HG03159 (cell line): Measurements from ENCODE around the gene SCTR.
A peak's percentile ranks its signal among the peaks of the same experiment; 100 is the strongest.

Source experiments
- ATAC-seq: cut with Tn5 transposase; IDR thresholded peaks from one replicate; pipeline ENCODE4 v1.9.1; 2021; ENCODE audit warnings: mild to moderate bottlenecking, moderate library complexity; ENCODE audit not compliant: unreplicated experiment

SCTR gene

GRCh38 chr2:119488245-119489214 is 35.8 kb downstream of the SCTR start:
- peak; percentile 15 for ATAC-seq

DNA sequence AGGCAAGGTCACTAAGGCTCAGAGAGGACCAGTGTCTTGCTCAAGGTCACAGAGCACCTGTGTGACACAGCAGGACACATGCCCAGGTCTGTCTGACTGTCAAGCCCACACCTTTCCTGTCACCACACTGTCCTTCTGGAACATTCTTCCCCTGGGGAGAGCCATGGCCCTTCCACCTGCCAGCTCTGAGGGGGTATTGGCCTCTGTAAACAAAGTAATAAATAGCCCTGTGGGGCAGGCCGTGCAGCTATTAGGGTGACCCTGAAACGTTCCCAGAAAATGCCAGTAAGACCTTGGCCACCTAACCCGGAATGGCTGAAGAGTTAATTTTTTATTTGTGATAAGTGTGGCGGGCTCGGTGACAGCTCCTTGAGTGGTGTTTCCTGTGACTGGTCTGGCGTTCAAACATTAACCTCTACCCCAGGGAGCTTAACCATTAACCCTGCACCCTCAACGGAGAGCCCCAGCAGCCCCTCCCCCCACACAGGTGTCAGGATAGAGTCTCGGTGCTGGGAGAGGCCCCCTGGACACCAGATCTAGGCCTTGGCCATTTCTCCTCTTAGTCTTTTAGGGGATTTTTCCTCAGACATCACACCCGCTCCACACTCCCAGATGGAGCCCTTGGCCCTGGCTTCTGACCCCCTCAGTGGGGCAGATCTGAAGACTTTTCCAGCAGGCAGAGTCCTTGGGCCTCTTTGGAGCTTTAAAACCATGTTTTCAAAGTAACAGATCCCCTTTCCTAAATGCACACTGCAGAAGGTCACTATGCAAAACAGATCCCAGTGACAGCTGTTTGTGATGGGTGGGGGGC is 36.6 kb downstream of the SCTR start:
- peak; percentile 91 for ATAC-seq

DNA sequence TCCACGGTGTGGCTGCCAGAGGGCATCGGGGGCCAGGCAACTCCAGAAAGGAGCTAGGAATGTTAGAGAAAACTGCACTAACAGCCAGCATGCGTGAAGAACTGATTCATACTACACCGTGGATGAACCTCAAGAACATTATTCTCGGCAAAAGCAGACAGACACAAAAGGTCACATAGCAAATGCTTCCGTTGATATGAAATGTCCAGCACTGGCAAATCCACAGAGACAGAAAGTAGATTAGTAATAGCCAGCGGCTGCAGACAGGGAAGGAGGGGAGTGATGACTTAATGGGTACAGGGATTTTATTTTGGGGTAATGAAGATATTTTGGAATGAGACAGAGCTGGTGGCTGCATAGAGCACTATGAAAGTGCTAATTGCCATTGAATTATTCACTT is 37.4 kb downstream of the SCTR start:
- no peak for ATAC-seq

DNA sequence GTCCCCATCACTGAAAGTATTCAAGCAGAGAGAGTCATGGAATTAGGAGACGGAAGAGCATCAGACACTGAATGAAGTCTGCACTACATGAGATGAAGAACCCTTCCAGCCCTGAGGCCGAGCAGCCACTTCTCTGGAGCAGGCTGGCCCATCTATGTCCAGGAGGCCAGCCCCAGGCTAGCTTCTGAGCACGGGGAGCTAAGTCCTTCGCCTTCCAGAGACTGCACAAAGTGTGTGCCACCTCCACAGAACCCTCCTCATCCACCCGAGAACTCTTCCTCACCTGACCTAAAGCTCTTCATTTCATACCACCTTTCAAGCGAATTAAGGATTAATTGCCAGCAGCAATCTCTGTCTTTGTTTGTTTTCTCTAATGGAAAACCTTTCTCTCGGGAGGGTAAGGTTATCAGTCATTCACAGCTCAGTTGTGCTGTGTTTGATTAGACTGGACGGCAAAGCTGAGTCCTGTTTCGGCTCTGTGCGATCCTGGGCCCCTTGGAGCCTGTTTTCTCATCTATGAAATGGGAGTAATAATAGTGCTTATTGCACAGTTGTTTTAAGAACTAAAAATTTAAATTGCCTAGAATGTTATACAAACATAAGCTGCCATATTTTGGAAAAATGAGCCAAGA is 38.0 kb downstream of the SCTR start:
- no peak for ATAC-seq

GRCh38 chr2:119485336-119486110 is 38.8 kb downstream of the SCTR start:
- ATAC-seq, result no peak

- ATAC-seq, result no peak
Observed at GRCh38 chr2:119484834-119485233, 39.4 kb downstream of the SCTR start.

DNA sequence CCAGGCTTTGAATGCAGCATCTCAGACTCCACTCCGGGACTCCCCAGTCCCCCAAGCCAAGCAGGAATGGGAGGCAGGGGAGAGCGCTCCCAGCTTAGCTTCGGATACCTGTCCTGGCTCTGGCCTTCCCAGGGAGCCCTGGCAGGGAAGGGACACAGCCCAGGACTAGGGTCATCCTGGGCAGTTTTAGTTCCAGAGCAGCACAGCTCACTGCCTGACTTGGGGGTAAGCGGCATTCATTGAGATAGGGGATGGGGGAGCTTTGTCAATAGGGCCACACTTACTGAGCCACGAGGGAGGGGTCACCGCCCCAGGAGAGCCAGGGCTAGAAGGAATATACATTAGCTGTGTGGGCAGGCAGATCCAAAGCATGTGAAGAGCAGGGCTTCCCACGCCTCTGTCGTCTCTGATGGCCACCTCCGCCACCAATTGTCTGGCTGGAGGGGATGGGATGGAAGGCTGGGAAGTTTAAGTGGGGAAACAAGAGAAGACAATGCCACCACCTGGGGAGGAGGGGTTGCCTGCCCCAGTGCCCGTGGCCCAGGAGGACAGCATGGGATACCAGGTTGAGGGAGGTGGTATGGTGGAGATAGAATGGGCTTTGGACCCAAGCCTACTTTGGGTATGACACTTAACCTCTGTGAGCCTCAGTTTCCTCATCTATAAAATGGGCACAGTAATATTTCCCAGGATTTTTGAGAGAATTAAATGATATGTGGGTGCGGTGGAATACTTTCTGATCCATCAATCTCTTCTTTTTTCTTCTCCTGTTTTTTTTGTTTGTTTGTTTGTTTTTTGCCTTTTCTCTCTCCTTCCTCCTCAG is 40.2 kb downstream of the SCTR start:
- no peak for ATAC-seq

DNA sequence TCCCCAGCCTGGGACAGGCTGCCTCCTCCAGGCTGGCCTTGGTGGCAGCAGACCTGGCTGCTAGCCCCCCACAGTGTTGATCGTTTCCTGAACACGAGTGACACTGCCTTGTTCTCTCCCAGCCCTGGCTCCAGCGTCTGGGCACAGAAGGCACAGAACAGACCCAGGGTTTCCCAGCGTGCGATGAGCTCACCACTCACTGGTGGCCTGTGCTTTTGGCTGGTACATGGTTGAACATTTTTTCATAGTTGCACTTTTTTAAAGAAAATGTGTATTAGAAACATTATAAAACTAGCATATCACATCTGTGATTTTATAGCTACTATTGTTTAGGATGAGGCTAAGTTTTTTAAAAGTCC is 40.9 kb downstream of the SCTR start:
- ATAC-seq, result no peak

- no peak for ATAC-seq
Observed at GRCh38 chr2:119482481-119483394, 41.5 kb downstream of the SCTR start.

DNA sequence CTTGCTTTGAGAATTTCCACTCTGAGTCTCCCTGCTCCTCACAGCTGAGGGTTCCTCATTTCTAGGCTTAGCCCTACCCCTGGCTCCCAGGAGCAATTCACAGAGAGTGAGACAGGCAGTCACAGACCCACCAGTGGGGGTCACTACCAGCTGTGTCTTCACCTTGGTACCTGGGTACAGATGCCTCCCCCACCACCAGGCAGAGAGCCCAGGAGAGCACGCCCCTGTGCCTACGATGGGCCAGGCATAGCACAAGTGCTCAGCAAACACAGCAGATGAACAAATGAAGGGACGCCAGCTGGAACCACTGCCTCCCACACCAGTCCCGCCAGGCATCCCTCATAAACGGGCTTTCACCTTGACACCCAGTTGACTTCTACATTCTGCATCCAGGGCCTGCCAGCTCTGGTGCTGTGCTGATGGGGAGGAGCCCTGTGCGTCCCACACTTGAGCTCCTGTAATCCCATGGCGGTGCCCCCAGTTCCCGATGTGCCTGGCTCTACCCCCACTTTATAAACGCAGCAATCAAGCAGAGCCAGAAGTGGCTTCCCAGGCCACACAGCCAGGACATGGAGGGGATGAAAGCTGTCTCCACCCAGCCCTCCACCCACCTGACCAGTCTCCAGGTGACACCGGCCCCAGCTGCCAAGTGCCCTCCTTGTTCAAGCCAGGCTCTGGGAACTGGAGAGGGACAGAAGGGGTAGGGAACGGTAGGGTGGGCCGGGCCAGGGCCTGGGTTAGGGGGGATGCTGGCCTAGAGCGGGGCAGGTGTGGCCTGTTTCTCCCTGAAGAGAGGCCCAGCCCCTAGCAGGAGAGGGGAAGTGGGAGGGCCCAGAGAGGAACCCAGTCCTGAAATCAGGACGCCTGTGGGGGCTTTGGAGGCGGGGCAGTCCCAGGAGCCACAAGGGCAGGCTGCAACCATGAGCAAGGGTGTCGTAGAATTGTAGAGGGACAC is 42.5 kb downstream of the SCTR start:
- no peak for ATAC-seq

- no peak for ATAC-seq
Observed at GRCh38 chr2:119480718-119481142, 43.6 kb downstream of the SCTR start.

DNA sequence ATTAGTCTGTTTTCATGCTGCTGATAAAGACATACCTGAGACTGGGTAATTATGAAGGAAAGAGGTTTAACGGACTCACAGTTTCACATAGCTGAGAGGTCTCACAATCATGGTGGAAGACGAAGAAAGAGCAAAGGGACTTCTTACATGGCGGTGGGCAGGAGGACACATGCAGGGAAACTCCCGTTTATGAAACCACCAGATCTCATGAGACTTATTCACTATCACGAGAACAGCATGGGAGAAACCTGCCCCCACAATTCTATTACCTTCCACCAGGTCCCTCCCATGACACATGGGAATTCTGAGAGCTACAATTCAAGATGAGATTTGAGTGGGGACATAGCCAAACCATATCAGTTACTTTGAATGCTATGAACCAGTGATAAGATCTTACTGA is 44.1 kb downstream of the SCTR start:
- no peak for ATAC-seq

DNA sequence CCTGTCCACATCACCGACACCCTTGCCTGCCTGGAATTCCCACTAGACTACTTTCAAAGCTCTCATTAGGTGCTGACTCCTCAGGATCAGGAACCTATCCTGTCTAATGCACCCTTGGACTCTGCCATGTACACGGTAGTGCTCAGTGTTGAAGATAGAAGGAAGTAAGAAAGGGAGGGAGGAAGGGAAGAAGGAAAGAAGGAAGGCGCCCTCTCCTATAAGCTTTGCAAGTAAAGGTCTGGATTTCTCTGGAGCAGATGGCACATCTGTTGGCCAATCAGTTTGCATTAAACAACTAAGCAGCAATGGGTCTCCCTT is 45.3 kb downstream of the SCTR start:
- ATAC-seq, result no peak

DNA sequence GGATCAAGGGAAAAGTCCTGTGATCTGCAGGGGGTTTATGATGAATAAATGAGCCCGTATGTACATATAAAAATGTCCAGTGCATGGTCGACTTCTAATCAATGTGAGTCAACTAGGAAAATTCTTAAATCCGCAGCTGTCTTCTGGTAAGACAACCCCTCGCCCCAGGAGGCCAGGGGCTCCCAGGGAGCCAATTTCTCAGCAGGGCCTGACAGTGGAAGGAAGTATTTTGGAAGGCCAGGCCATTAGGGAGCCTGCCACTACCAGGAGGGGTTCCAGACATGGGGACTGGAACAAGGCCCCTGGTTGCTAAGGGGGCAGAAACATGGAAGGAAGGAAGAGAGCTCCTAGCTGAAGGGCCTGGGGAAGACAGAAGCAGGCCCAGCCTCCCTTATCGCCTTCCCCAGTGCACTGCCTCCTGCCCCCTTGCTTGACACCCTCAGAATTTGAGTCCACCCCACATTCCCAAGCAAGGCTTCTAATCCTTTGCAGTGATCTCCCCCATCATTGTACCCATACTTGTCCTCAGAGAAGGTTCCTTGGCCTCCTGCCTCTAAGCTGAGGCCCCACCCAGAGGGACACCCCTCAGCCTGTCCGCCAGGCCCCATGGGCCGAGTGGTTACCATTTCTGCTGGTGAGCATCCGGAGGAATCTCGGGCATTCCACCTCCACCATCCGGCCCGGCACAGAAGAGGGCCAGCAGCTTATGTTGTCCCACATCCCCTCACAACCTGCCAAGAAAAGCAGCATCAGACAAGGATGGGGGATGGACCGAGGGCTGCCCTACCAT is 45.9 kb downstream of the SCTR start:
- ATAC-seq, result no peak

- no peak for ATAC-seq
Observed at GRCh38 chr2:119477113-119477505, 47.2 kb downstream of the SCTR start.

DNA sequence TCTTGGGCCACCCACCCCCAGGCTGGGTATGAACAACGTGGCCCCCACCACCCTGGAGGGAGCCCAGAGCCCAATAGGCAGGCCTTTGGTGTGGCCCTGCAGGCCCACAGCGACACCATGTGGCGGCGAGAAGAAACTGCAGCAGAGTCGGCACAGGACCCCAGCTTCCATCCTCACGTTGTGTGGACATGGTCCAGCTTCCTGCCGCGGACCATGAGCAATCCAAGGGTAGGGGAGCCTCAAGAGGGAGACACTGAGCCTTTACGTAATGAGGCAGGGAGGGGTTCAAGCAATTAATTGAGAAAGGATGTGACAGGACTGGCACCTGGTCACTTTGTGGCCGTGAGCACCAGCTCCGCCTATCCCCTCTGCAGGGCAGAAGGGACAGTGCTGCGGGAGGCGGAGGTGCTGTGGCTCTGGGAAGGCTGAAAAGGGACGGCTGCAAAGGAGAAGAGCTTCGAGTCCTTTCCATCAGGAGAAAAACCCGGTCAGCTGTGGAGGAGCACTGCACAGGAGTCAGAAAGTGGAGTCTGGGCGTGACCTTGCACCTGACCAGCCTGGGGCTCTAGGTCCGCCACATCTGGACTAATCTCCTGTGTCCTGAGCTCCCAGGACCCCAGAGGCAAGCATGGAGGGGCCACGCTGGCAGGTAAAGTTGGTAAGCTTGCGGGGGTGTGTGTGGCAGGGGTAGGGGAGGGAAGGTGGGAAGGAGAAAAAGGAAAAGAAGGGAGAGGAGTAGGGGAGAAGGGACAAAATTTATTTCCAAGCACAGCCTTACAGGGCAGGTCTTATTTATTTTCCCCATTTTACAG is 47.8 kb downstream of the SCTR start:
- ATAC-seq, result peak; percentile 70
